H1 (cell line): ENCODE measurements around the gene CGRRF1. TPM values are rescaled to one million over a fixed set of nuclear protein-coding genes. Genes with fewer than 3 reads are reported as not detected.

Experiments
- CHD7 ChIP-seq: fragments of 300-600 bp; sonication (generic); IDR thresholded peaks from 2 replicates; pipeline ENCODE4 v1.7.1; 2012; ENCODE audit warnings: low read length, moderate library complexity, mild to moderate bottlenecking, inconsistent platforms; ENCODE audit not compliant: insufficient replicate concordance
- CREB1 ChIP-seq: IDR thresholded peaks from 2 replicates; pipeline ENCODE4 v1.6.1; 2012; ENCODE audit warnings: inconsistent platforms
- CTCF ChIP-seq, 3 experiments: IDR thresholded peaks; 1 replicate in 2 of 3; 2 replicates in 1 of 3; pipeline versions ENCODE4 v1.5.1 to v1.6.1; 2011; ENCODE audit warnings: low read length in 3 of 3, mild to moderate bottlenecking in 3 of 3, inconsistent platforms in 2 of 3, low read depth in 1 of 3, moderate library complexity in 1 of 3; ENCODE audit not compliant: insufficient read depth in 1 of 3; ENCODE audit errors: control extremely low read depth in 1 of 3
- FOSL1 ChIP-seq: IDR thresholded peaks from 2 replicates; pipeline ENCODE4 v1.6.1; 2011; ENCODE audit warnings: mild to moderate bottlenecking, low read depth, low read length, moderate library complexity; ENCODE audit not compliant: insufficient read depth
- KDM1A ChIP-seq: fragments of 200-600, 300-600 bp; sonication (generic); IDR thresholded peaks from 2 replicates; pipeline ENCODE4 v1.7.1; 2016; ENCODE audit warnings: mild to moderate bottlenecking, low read length, borderline replicate concordance
- SAP30 ChIP-seq: fragments of 300-600 bp; sonication (generic); IDR thresholded peaks from 2 replicates; pipeline ENCODE4 v1.7.1; 2012; ENCODE audit warnings: low read length, moderate library complexity, mild to moderate bottlenecking, inconsistent platforms; ENCODE audit not compliant: insufficient read depth, insufficient replicate concordance
- polyA plus RNA-seq, 7 experiments: library from polyadenylated mRNA; depleted of rRNA in 3 of 7; stranded (reverse) in 5 of 7; unstranded in 2 of 7; fragments of >200 nt in 5 of 7; fragments of 200-250 nt in 2 of 7; gene quantifications; 1 replicate in 5 of 7; 2 replicates in 1 of 7; 4 replicates in 1 of 7; pipeline versions ENCODE4 v1.2.1 to v1.2.3, GENCODE V29; 2011 to 2013; ENCODE audit warnings: missing spikeins in 2 of 7, mixed read lengths in 2 of 7
- total RNA-seq: library from RNA; stranded (reverse); fragmentation: NEBNext Ultra II Directional; extraction: Animal tissue kit (Norgen Biotek cat#: 25700); gene quantifications from 2 replicates; pipeline ENCODE4 v1.2.1, GENCODE V29; 2021
- TF ChIP-seq, protein P1 (sequence below): IDR thresholded peaks from 2 replicates; pipeline ENCODE4 v1.6.1; 2012; ENCODE audit warnings: low read length, inconsistent platforms

The CGRRF1 gene
- total and polyA plus RNA-seq, 2 of the 8 experiments (the other 6 are each of a cell fraction or from before 2014, with no cell fraction given): 7.4 to 20.2 TPM

DNA sequence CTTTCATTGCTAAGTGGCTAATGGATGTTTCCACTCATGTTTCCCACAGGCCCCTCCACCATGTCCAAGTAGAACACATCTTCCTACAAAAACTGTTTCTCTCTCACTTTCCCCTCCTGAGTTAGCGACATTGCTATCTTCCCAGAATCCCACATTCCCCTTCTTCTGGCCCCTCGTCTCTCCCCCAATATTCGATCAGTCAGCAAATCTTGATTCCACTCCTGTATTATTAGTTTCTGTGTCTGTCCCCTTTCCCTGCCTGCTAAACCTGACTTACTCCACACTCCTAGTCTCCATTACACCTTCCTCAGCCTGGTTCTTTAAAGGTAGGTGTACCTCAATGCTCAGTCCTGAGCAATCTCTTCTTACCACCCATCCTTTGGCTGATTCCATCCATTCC is 37.9 kb downstream of the CGRRF1 start (continued):
- no peak for TF ChIP-seq CHD7
- no peak for TF ChIP-seq CREB1
- no peak for TF ChIP-seq CTCF (IDR thresholded peaks at IDR 0.05; ENCODE audit: control extremely low read depth in 1 of 3, insufficient read depth in 1 of 3, low read depth in 1 of 3, low read length in 3 of 3)
- no peak for TF ChIP-seq SAP30
- no peak for TF ChIP-seq KDM1A
- TF ChIP-seq, protein P1, sequence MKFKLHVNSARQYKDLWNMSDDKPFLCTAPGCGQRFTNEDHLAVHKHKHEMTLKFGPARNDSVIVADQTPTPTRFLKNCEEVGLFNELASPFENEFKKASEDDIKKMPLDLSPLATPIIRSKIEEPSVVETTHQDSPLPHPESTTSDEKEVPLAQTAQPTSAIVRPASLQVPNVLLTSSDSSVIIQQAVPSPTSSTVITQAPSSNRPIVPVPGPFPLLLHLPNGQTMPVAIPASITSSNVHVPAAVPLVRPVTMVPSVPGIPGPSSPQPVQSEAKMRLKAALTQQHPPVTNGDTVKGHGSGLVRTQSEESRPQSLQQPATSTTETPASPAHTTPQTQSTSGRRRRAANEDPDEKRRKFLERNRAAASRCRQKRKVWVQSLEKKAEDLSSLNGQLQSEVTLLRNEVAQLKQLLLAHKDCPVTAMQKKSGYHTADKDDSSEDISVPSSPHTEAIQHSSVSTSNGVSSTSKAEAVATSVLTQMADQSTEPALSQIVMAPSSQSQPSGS: no peak
- TF ChIP-seq FOSL1: no peak
